Activated T-helper 1 cell treated with anti-CD3 and anti-CD28 coated beads, Interleukin-12 subunit alpha, Interleukin-12 subunit beta, Interleukin-2, Interleukin-4 antibody, amounts not matched to agents 30 ng/mL and 10 ng/mL and 1 ng/mL, durations not matched to agents 14 hours and 24 hours and 36 hours (primary cell): ENCODE data around the gene UBE4A. TPM values are rescaled to one million over a fixed set of nuclear protein-coding genes. Genes with fewer than 3 reads are reported as not detected.
"Not testable (repeated sequence)": the region's sequence is repeated elsewhere in the genome, so short reads cannot be mapped to it uniquely, and the experiment has no call there.

Source experiments
- DNase-seq: peaks from one replicate; pipeline ENCODE4 v3.0.0; 2021; ENCODE audit warnings: low spot score
- H3K27ac Mint-ChIP-seq: one replicate; pipeline ENCODE4 v1.8.0; 2021; ENCODE audit warnings: mild to moderate bottlenecking, mixed read lengths
- H3K27me3 Mint-ChIP-seq: one replicate; pipeline ENCODE4 v1.8.0; 2022; ENCODE audit warnings: mild to moderate bottlenecking, moderate library complexity, mixed read lengths; ENCODE audit not compliant: insufficient read depth
- H3K36me3 Mint-ChIP-seq: one replicate; pipeline ENCODE4 v1.8.0; 2021; ENCODE audit warnings: low read depth, mixed read lengths
- H3K4me1 Mint-ChIP-seq: one replicate; pipeline ENCODE4 v1.8.0; 2021; ENCODE audit warnings: low read depth, mixed read lengths
- H3K4me3 Mint-ChIP-seq: one replicate; pipeline ENCODE4 v1.8.0; 2021; ENCODE audit warnings: mild to moderate bottlenecking, moderate library complexity, mixed read lengths
- H3K9me3 Mint-ChIP-seq: one replicate; pipeline ENCODE4 v1.8.0; 2021; ENCODE audit warnings: mixed read lengths
- intact Hi-C: fragments of 100-400 bp; cut with micrococcal nuclease; formaldehyde crosslinking; loops from one replicate; pipeline ENCODE4 v1.15.1; 2024
- total RNA-seq: library from RNA; stranded (reverse); gene quantifications from 2 replicates; pipeline ENCODE4 v1.2.3, GENCODE V29; 2022

UBE4A gene
- total RNA-seq, 1 donor from 2014 or later: 44.1 TPM

DNA sequence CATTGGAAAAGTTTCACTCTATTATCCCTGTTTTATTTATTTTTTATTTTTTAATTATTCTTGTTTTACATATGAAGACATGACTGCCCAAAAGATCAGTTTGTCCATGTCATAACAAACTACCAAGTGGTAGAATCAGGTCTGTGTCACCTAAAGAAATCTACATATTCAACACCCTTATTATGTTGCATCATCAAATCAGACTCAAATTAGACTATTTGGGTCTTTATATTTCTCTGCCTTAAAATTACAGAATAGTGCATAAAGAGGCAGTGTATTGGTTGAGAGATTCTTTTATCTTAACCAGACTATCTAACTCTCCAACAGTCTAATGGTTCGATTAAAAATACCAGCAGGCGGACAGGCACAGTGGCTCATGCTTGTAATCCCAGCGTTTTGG is 23.6 kb downstream of the UBE4A start:
- no peak for DNase-seq
- no peaks in the 10 kb centered on the region for H3K27me3 Mint-ChIP-seq
- H3K4me3 Mint-ChIP-seq: no peak overlapping the region
- H3K4me1 Mint-ChIP-seq: no peaks in the 10 kb centered on the region
- intact Hi-C loops: no loop called here
- H3K36me3 Mint-ChIP-seq: peaks cover 66% of the 10 kb centered on the region
- no peak overlapping the region for H3K27ac Mint-ChIP-seq
- no peaks in the 10 kb centered on the region for H3K9me3 Mint-ChIP-seq

DNA sequence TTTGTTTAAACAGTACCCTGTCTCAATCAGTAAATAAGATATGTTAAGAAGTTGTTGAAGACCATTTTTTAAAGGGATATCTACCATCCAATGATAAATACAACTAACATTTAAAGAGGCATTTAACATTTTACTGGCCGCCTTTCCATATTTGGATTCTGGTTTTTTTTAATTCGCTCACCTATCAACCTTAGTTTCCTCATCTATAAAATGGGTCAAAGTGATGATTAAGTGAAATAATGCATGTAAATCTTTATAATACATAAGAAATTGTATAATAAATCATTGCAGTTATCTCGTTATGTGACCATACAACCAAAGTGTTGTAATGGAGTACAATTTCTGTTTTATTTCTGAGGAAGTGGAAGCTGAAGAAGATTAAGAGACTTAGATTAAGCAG is 24.3 kb downstream of the UBE4A start:
- H3K9me3 Mint-ChIP-seq: no peaks in the 10 kb centered on the region
- H3K4me1 Mint-ChIP-seq: no peaks in the 10 kb centered on the region
- no peak overlapping the region for H3K4me3 Mint-ChIP-seq
- H3K27me3 Mint-ChIP-seq: no peaks in the 10 kb centered on the region
- no peak overlapping the region for H3K27ac Mint-ChIP-seq
- peaks cover 63% of the 10 kb centered on the region for H3K36me3 Mint-ChIP-seq
- DNase-seq: no peak
- intact Hi-C loops: no loop called here

DNA sequence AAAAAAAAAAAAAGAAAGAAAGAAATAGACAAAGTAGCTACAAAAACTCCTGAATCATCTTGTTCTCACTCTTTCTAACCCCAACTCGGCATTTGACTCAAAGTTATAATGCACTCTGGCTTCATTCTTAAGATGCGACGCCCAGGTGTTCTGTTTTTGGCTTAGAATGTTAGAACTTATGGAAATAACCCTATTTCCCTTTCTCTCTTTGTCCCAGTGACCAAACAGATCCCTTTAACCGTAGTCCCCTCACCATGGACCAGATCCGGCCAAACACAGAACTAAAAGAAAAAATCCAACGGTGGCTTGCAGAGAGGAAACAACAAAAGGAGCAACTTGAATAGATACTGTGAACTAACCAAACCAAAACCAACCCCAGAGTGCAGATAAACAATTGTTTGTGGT is 36.7 kb downstream of the UBE4A start:
- intact Hi-C loops: loop anchor here (5.0 kb wide), 2 partner anchors 154 to 1164 kb away; partner anchors contain the start of genes PCSK7 and RNF214
- Mint-ChIP-seq H3K9me3 (no peaks in the 10 kb centered on the region), H3K4me3 (peak overlapping the region; percentile 63), H3K36me3 (peaks cover 25% of the 10 kb centered on the region), H3K4me1 (peaks cover 60% of the 10 kb centered on the region), H3K27ac (peak overlapping the region; percentile 88), H3K27me3 (no peaks in the 10 kb centered on the region)
- peak; percentile 33 for DNase-seq

DNA sequence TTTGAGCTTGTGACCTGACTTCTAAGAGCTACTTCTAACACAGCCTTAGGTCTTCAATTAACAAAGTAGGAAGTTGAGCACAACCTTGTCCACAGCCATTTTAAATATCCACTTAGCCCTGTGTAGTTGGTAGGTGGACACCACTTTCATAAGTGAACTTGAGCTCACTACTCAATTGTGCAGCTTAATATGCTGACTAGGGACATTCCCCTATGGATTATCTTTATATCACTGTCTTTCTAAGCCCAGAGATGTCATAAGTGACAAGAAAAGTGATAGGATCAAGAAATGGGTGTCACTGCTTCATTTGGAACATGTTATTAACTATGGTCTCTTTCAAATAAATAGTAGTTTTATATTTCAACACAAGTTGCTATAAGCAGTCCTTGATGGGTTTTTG is 38.0 kb downstream of the UBE4A start:
- Mint-ChIP-seq H3K27ac (peak overlapping the region; percentile 42), H3K9me3 (no peaks in the 10 kb centered on the region), H3K4me3 (no peak overlapping the region), H3K4me1 (peaks cover 61% of the 10 kb centered on the region), H3K36me3 (peaks cover 28% of the 10 kb centered on the region), H3K27me3 (no peaks in the 10 kb centered on the region)
- no peak for DNase-seq
- intact Hi-C loops: loop anchor here (5.0 kb wide), 2 partner anchors 155 to 1165 kb away; partner anchors contain the start of genes PCSK7 and RNF214

DNA sequence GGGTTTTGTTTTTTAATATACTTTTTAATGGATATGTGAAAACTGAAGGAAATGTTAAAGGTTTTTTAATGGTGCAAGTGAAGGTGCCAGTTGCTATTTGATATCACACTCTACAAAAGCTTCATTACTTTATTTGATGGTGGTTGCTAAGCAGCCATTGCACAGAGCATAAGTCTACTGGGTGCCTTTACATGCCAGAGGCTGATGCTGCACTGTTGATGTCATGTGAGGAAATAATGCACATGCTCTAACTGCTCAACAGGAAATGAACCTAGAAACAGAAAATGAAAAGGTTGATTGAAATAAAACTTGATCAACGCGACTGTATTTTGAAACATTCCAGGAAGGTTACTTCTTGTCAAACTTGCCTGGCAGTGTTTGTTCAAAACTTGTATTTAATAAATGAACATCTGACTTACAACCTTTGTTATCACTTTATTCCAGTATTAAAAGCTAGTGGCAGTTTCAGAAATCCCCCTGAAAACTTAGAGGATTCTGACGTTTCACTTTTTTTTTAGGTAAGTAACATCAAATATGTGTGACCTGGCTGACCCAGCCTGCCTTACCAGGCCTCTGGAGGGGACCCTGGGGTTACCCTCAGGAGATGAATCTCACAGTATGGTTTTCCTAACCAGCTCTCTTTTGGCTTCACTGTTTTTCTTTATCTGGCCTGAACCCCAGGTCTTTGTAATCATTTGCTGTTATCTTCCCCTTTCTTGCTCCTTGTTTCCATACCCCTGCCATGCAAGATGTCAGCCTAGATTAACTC is 39.6 kb downstream of the UBE4A start:
- Mint-ChIP-seq H3K9me3 (no peaks in the 10 kb centered on the region), H3K27me3 (no peaks in the 10 kb centered on the region), H3K4me3 (peak overlapping the region; percentile 93), H3K27ac (peak overlapping the region; percentile 96), H3K4me1 (peaks cover 64% of the 10 kb centered on the region), H3K36me3 (peaks cover 28% of the 10 kb centered on the region)
- DNase-seq: peak; percentile 65
- intact Hi-C loops: loop anchor here (5.0 kb wide), 2 partner anchors 157 to 1167 kb away; partner anchors contain the start of genes PCSK7 and RNF214

DNA sequence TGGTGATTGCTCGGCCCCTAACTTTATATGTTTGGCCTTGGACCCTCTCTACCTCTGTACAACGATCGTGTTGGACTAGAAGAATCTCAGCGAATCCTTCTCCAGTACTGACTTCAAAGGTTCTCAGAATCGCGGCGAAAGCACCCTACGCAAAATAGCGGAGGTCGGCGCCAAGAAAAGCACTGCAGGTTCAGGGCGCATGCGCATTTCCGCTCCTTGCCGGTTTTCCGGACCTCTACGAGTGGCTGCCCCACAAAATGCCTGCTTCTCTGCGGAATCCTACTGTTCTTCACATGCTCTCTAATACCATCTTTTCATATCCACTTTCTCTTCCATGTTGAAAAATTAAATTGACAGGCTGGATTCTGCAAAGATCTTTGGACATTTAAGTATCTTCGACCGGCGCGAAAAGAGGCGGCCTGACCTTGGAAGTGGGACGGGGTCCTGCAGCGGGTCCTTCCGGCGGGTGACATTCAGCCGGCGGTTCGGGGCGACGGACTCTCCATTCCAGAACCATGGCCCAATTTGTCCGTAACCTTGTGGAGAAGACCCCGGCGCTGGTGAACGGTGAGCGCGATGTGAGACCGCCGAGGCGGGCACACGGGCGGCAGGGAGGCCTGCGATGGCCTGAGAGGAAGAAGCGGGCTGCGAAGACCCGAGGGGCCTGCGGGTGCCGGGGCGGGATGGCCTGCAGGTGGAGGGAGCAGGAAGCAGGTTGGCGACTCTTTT is 41.9 kb downstream of the UBE4A start, which contains the start of gene ATP5MG:
TSS of gene ATP5MG (plus strand) at position 456 of the 729 bp plus-strand sequence. CDS start at position 516, 60 bp downstream.
- intact Hi-C loops: loop anchor here (1.0 to 5.0 kb wide), 10 partner anchors 34 to 1074 kb away; partner anchors contain the start of genes CEP164, DDX6 and UBE4A

DNA sequence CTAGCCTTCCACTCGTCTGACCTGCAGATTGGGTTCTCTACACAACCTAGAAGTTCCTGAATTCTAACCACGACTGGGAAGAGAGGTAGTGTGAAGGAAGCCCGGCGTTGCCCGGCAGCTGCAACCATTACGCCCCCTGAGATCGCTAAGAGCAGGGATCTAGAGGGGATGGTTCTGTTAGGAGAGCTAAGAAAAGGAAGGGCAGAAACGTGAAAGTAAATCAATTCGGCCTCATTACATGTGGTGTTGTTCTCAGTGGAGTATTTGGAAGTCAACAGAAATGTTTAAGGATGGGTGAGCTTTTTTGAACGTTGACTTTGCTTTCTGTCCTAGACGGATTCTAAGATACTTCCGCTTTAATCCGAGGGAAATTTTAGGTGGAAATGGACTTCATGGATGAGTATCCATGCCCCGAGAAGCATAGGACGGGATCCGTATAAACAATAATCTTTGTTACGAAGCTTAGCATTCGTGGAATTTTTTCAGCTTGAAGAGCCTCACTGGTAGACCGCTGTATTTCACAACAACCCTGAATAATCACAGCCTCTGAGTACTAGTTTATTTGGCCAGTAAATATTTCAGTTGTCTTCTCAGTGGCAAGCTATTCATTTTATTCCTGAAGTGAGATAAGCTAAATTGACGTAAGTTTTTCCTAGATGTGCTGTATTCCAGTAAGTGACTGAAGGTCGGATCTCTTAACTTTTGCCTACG is 42.6 kb downstream of the UBE4A start:
- Mint-ChIP-seq H3K4me1 (peaks cover 66% of the 10 kb centered on the region), H3K4me3 (peak overlapping the region; percentile 93), H3K36me3 (peaks cover 33% of the 10 kb centered on the region), H3K27me3 (no peaks in the 10 kb centered on the region), H3K9me3 (no peaks in the 10 kb centered on the region), H3K27ac (peak overlapping the region; percentile 96)
- intact Hi-C loops: loop anchor here (1.0 to 5.0 kb wide), 10 partner anchors 33 to 1075 kb away; partner anchors contain the start of genes CEP164, DDX6 and UBE4A
- no peak for DNase-seq

More for the DNA sequence above, 41.9 kb downstream of the UBE4A start, which contains the start of gene ATP5MG:
- Mint-ChIP-seq H3K9me3 (no peaks in the 10 kb centered on the region), H3K4me3 (peak within 1 kb of the TSS; percentile 93), H3K4me1 (peaks cover 68% of the 10 kb centered on the region), H3K27ac (peak within 1 kb of the TSS; percentile 96), H3K27me3 (no peaks in the 10 kb centered on the region), H3K36me3 (peaks cover 26% of the 10 kb centered on the region)
- peak; percentile 87 for DNase-seq

DNA sequence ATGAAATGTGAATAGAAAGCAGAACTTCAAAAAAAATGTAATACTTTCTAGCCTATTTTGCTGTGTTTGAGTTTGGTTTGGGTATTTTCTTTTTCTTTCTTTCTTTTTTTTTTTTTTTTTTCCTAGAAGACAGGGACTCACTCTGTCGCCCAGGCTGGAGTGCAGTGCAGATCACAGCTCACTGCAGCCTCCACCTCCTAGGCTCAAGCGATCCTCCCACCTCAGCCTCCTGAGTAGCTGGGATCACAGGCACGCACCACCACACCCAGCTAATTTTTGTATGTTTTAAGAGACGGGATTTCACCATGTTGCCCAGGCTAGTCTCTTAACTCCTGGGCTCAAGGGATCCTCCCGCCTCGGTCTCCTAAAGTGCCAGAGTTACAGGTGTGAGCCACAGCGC is 43.2 kb downstream of the UBE4A start:
- Mint-ChIP-seq H3K4me1 (peaks cover 61% of the 10 kb centered on the region), H3K4me3 (peak overlapping the region; percentile 93), H3K36me3 (peaks cover 34% of the 10 kb centered on the region), H3K27ac (peak overlapping the region; percentile 70)
- not testable (repeated sequence) for H3K9me3 Mint-ChIP-seq, DNase-seq, H3K27me3 Mint-ChIP-seq
- intact Hi-C loops: loop anchor here (5.0 kb wide), 2 partner anchors 390 to 1075 kb away; partner anchors contain the start of genes CEP164 and DDX6

DNA sequence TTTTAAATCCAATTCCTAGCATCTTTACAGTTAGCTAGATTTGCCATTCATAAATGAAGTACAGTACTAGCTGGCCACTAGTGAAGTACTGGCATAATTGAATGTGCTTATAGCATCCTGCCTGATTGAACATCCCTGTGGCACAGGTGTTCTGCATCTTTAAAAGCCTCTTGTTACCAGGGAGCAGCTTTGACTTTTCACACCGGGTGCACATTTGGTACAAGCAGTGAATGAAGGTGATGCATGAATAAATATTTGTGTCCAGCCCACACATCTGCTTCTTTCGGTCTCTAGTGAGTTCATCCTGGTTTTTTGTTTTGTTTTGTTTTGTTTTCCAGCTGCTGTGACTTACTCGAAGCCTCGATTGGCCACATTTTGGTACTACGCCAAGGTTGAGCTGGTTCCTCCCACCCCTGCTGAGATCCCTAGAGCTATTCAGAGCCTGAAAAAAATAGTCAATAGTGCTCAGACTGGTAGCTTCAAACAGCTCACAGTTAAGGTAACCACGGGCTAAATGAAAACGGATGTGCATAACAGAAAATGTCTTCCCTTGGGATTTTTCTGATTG is 47.3 kb downstream of the UBE4A start:
- H3K36me3 Mint-ChIP-seq: peaks cover 49% of the 10 kb centered on the region
- DNase-seq: no peak
- H3K27ac Mint-ChIP-seq: no peak overlapping the region
- H3K9me3 Mint-ChIP-seq: no peaks in the 10 kb centered on the region
- peaks cover 35% of the 10 kb centered on the region for H3K4me1 Mint-ChIP-seq
- H3K4me3 Mint-ChIP-seq: no peak overlapping the region
- no peaks in the 10 kb centered on the region for H3K27me3 Mint-ChIP-seq
- intact Hi-C loops: no loop called here

DNA sequence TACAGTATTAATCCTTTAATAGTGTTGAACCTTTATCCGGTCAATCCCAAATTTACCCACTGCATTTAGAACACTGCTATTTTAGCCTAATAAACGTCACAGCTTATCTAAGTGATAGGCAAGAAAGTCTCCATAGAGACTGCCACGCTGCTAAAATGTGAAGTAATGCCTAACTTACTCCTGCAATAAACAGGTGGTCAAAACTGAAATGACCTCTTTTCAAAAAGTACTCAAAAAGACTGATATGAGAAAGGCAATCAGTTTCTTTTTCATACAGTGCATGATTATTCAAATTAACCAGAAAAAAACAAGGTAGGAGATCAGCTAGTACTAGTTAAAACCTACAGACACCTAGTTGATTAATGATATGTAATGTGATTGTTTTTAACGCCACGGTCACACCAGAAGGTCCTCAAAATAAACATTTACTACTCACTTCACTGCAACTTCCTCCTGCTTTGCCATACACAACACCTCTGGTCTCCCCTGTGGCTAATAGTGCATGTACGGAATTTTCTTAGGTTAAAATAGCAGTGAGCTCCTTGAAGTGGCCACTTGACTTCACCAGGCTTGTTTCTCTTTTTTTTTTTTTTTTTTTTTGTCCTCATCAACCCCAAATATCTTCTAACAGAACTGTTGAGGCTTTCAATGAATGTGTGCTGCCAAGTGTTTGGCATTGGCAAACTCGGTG is 50.8 kb downstream of the UBE4A start:
- DNase-seq: no peak
- no peak overlapping the region for H3K4me3 Mint-ChIP-seq
- intact Hi-C loops: no loop called here
- peaks cover 38% of the 10 kb centered on the region for H3K36me3 Mint-ChIP-seq
- H3K27me3 Mint-ChIP-seq: no peaks in the 10 kb centered on the region
- H3K9me3 Mint-ChIP-seq: no peaks in the 10 kb centered on the region
- peaks cover 14% of the 10 kb centered on the region for H3K4me1 Mint-ChIP-seq
- no peak overlapping the region for H3K27ac Mint-ChIP-seq

DNA sequence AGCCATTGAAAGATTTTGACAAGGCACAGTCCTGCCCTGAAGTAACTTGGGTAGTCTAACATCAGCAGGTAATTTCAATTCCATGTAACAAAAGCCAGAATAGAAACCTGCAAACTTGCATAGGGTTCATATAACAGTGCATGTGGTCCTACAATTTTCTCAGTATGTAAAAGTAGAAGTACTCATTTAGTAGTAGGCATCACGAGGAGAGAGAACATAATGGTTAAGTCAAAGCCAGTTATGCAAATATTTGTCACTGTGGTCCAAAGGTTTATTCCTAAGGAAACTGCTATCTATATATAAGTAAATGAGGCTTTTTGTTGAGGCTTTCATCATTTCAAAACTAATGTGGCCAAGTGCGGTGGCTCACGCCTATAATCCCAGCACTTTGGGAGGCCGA is 52.1 kb downstream of the UBE4A start:
- no peak for DNase-seq
- Mint-ChIP-seq H3K36me3 (peaks cover 34% of the 10 kb centered on the region), H3K27ac (no peak overlapping the region), H3K4me3 (no peak overlapping the region), H3K9me3 (no peaks in the 10 kb centered on the region), H3K4me1 (peaks cover 10% of the 10 kb centered on the region), H3K27me3 (no peaks in the 10 kb centered on the region)
- intact Hi-C loops: no loop called here

DNA sequence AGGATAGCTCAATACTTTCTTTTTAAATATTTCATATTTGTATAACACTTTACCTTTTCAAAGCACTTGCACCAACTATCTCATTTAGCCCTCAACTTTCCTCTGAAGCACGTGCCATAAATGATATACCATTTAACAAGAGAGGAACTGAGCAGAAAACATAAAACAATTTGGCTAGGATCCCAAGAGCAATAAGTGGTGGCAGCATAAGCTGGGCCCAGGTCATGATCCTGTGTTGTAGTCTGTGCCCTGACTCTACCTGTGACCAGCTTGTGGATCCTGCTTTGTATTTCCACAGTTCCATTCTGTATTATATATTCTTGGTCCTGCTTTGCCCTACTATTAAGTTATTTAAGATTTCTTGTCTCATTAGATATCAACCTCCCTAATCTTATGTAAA is 53.5 kb downstream of the UBE4A start:
- Mint-ChIP-seq H3K27me3 (no peaks in the 10 kb centered on the region), H3K36me3 (peaks cover 28% of the 10 kb centered on the region), H3K9me3 (no peaks in the 10 kb centered on the region)

More for the DNA sequence above, 53.5 kb downstream of the UBE4A start:
- no peak for DNase-seq
- Mint-ChIP-seq H3K27ac (no peak overlapping the region), H3K4me1 (peaks cover 4% of the 10 kb centered on the region), H3K4me3 (no peak overlapping the region)
- intact Hi-C loops: no loop called here
